ENCODE data around the gene MVB12B. TPM values are rescaled to one million over a fixed set of nuclear protein-coding genes. Genes with fewer than 3 reads are reported as not detected.

Gene MVB12B
- total RNA-seq, 6 experiments from 2014 or later = 7.2 to 16.2 (median 9.1) TPM

DNA sequence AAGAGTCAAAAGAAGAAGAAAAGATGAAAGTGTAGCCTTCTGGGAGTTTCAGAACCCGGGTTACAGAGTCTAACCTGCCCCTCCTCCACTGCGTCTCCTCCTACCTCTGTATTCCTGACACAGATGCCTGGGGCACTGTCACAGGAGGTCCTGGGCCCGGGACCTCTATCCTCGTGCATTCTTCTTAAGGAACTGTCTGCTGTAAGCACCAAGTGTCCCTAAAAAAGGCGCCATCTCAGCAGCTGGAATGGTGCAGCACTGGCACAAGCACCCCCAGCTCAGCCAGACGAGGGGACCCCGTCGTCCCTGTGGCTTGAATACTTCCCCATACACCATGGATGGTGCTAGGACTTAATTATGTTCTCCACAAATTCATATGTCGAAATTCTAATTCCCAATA lies 35.8 kb upstream of the MVB12B start:
- no peak overlapping the region for H3K4me3 ChIP-seq
- H3K36me3 ChIP-seq = no peaks in the 10 kb centered on the region
- TF ChIP-seq, protein P1, sequence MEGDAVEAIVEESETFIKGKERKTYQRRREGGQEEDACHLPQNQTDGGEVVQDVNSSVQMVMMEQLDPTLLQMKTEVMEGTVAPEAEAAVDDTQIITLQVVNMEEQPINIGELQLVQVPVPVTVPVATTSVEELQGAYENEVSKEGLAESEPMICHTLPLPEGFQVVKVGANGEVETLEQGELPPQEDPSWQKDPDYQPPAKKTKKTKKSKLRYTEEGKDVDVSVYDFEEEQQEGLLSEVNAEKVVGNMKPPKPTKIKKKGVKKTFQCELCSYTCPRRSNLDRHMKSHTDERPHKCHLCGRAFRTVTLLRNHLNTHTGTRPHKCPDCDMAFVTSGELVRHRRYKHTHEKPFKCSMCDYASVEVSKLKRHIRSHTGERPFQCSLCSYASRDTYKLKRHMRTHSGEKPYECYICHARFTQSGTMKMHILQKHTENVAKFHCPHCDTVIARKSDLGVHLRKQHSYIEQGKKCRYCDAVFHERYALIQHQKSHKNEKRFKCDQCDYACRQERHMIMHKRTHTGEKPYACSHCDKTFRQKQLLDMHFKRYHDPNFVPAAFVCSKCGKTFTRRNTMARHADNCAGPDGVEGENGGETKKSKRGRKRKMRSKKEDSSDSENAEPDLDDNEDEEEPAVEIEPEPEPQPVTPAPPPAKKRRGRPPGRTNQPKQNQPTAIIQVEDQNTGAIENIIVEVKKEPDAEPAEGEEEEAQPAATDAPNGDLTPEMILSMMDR (IDR thresholded peaks at IDR 0.05) = no peak
- no peak for TF ChIP-seq POLR2A (IDR thresholded peaks at IDR 0.05)
- DNase-seq (no peak), ATAC-seq (no peak)
- intact Hi-C loops (cut with DNase I) = no loop called here
- no peaks in the 10 kb centered on the region for H3K4me1 ChIP-seq
- no peaks in the 10 kb centered on the region for H3K27me3 ChIP-seq
- 73% methylated on average over 9 of the region's 9 CpGs for WGBS (ENCODE audit: insufficient coverage, low coverage, low lambda C conversion rate, missing lambda C conversion rate)
- no peaks in the 10 kb centered on the region for H3K9me3 ChIP-seq
- H3K27ac ChIP-seq = no peak overlapping the region

DNA sequence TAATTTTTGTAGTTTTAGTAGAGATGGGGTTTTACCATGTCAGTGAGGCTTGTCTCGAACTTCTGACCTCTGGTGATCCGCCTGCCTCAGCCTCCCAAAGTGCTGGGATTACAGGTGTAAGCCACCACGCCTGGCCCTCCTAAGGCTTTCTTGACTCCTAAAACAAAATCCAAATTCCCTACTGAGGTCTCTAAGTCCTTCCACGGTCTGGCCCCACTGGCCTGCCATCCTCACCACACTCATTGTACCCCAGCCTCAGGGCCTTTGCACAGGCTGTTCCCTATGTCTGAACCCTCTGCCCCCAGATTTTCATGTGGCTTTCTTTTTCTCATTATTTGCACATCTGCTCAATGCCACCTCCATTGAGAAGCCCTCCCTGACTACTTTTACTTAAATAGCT lies 34.7 kb upstream of the MVB12B start:
- H3K27me3 ChIP-seq = no peaks in the 10 kb centered on the region
- 77% methylated on average over 4 of the region's 4 CpGs for WGBS (ENCODE audit: insufficient coverage, low coverage, low lambda C conversion rate, missing lambda C conversion rate)
- TF ChIP-seq POLR2A (IDR thresholded peaks at IDR 0.05) = no peak
- TF ChIP-seq, protein P1 (IDR thresholded peaks at IDR 0.05) = no peak

DNA sequence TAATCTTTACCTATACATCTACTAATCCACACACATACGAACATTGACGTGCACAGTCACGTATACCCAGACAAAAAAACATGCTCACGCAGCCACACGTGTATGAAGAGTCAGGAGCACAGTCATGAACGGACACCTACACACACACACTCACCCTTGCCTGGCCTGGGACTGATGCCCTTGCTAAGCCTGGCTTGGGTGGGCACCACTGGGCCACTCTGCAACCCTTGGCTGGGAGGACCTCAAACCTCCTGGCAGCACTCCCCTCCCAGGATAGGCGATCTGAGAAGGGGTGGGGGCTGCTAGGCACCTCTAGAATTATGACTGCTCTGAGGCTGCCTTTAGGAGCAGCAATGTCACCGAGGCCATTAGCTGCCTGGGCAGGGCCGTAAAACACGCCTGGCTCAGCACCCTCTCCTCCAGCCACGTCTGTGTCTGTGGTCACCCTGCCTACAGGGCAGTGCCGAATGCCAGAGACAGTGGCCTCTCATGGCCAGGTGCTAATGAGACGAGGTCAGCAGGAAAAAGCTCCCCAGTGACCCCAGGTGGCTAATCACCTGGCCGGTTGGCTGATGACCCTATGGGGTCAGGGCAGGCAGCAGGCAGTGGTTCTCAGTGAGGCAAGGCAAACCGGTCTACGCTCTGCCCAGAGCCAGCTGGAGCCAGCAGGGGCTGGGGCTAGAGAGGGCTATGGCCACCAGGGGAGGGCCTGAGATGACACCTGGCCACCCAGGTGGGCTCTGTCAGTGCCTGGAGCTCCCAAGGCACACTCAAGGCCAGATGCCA lies 33.7 kb upstream of the MVB12B start:
- peak in 1 of 4 donors; percentile 22 for ATAC-seq

More for the DNA sequence above, 34.7 kb upstream of the MVB12B start:
- no peaks in the 10 kb centered on the region for H3K9me3 ChIP-seq
- no peak overlapping the region for H3K4me3 ChIP-seq
- H3K36me3 ChIP-seq = no peaks in the 10 kb centered on the region
- no peaks in the 10 kb centered on the region for H3K4me1 ChIP-seq
- intact Hi-C loops (cut with DNase I) = no loop called here
- H3K27ac ChIP-seq = no peak overlapping the region
- DNase-seq = no peak
- ATAC-seq = no peak

DNA sequence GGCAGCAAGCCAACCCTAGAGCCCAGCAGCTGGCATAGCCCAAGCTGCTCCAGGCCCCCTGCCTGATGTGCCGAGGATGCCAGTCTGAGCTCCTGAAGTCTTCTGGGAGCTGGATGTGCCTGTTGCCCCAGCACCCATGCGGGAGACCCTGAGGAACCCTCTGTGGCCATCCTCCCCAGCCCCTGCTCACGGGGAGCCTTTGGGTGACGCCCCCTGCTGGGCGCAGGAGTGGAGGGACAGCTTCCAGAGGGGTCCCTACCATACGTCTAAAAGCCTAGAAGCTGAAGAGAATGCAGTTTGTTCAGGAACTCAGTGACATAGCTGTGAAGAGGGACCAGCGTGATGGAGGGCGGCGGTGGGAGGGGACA lies 33.1 kb upstream of the MVB12B start:
- no peak for DNase-seq
- no peaks in the 10 kb centered on the region for H3K9me3 ChIP-seq
- no peak overlapping the region for H3K4me3 ChIP-seq
- WGBS (ENCODE audit: insufficient coverage, low coverage, low lambda C conversion rate, missing lambda C conversion rate) = 69% methylated on average over 6 of the region's 9 CpGs
- no peak for TF ChIP-seq POLR2A (IDR thresholded peaks at IDR 0.05)
- TF ChIP-seq, protein P1 (IDR thresholded peaks at IDR 0.05) = no peak
- no peak overlapping the region for H3K27ac ChIP-seq
- ATAC-seq = no peak
- H3K27me3 ChIP-seq = no peaks in the 10 kb centered on the region
- no peaks in the 10 kb centered on the region for H3K4me1 ChIP-seq
- H3K36me3 ChIP-seq = no peaks in the 10 kb centered on the region
- intact Hi-C loops (cut with DNase I) = no loop called here

More for the DNA sequence above, 33.7 kb upstream of the MVB12B start:
- TF ChIP-seq POLR2A (IDR thresholded peaks at IDR 0.05) = no peak
- TF ChIP-seq, protein P1 (IDR thresholded peaks at IDR 0.05) = no peak
- 79% methylated on average over 4 of the region's 16 CpGs for WGBS (ENCODE audit: insufficient coverage, low coverage, low lambda C conversion rate, missing lambda C conversion rate)
- Histone ChIP-seq H3K36me3 (no peaks in the 10 kb centered on the region), H3K4me1 (no peaks in the 10 kb centered on the region), H3K27ac (no peak overlapping the region), H3K4me3 (no peak overlapping the region), H3K27me3 (no peaks in the 10 kb centered on the region), H3K9me3 (no peaks in the 10 kb centered on the region)
- no peak for DNase-seq
- intact Hi-C loops (cut with DNase I) = no loop called here
